ENCODE data around the gene CDCA3.

DNA sequence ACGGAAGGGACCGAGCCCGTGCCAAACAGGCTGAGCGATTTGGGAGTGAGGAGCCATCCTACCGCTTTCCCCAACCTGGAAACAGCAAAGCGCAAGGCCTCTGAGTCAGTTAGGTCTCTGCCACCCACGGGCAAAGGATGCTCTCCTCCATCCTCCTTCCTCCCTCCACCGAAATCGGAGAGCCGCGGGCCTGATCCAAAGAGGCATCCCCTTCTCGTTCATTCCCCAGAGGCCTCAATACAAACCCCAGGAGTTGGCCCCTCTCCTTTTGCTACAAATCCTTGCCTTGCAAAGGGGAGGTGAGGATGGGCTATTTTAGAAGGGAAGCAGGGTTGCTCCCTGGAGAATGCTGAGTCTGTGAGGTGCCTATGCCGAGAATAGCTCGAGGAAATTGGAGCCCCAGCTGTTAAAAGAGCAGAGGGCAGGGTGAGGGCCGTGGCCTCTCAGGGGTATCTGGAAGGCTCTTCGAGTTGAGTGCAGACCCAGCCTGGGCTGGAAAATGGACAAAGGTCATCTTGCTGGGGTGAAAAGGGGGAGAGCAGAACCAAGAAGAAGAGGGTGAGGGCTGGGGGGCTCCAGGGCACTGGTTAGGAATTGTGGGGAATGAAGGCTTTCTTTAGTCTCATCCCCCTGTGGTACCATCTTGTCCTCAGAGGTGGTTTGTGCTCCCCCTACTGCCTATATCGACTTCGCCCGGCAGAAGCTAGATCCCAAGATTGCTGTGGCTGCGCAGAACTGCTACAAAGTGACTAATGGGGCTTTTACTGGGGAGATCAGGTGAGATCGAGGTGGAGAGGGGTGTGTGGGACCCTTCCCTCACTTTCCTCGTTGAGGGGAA, 17.3 kb upstream of the CDCA3 start:
- TF ChIP-seq, protein P1, sequence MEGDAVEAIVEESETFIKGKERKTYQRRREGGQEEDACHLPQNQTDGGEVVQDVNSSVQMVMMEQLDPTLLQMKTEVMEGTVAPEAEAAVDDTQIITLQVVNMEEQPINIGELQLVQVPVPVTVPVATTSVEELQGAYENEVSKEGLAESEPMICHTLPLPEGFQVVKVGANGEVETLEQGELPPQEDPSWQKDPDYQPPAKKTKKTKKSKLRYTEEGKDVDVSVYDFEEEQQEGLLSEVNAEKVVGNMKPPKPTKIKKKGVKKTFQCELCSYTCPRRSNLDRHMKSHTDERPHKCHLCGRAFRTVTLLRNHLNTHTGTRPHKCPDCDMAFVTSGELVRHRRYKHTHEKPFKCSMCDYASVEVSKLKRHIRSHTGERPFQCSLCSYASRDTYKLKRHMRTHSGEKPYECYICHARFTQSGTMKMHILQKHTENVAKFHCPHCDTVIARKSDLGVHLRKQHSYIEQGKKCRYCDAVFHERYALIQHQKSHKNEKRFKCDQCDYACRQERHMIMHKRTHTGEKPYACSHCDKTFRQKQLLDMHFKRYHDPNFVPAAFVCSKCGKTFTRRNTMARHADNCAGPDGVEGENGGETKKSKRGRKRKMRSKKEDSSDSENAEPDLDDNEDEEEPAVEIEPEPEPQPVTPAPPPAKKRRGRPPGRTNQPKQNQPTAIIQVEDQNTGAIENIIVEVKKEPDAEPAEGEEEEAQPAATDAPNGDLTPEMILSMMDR (IDR thresholded peaks at IDR 0.05), result no peak
- no peak for TF ChIP-seq EZH2 (IDR thresholded peaks at IDR 0.05; ENCODE audit: borderline replicate concordance, insufficient read depth, low read depth, low read length, poor library complexity, severe bottlenecking)

Measured in B cell (primary cell).